Breast epithelium (tissue), 3 donors: ENCODE data around the gene ESRRG.

Experiments used
- POLR2A ChIP-seq: fragments of 450-650 bp; IDR thresholded peaks from one replicate; pipeline ENCODE4 v1.6.1; 2016; ENCODE audit warnings: antibody characterized with exemption, mild to moderate bottlenecking, moderate library complexity
- TF ChIP-seq, protein P1 (sequence below), 3 donors: fragments of 450-650 bp; IDR thresholded peaks; one replicate each; pipeline ENCODE4 v1.5.1; 2016 to 2017; ENCODE audit warnings: antibody characterized with exemption in 3 of 3, mild to moderate bottlenecking in 3 of 3, moderate library complexity in 3 of 3

DNA sequence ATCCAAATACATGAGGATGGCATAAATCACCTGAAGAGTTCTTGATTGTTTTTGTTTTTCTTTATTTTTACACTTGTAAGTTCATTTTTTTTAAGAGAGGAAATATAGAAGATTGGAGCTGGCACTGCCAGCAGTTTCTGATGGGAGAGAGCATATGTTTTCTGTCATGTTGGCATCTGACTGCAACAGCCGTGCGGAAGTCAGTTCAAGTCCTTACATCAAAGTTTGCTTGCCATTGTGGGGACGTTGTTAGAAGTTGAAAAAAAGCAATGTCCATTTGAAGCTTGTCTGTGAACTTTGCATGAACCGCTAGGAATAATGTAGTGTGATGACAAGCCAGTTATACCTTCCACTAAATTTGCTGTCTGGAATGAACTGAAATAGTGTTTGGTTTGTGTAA is 173.4 kb downstream of the ESRRG start:
- TF ChIP-seq, protein P1, sequence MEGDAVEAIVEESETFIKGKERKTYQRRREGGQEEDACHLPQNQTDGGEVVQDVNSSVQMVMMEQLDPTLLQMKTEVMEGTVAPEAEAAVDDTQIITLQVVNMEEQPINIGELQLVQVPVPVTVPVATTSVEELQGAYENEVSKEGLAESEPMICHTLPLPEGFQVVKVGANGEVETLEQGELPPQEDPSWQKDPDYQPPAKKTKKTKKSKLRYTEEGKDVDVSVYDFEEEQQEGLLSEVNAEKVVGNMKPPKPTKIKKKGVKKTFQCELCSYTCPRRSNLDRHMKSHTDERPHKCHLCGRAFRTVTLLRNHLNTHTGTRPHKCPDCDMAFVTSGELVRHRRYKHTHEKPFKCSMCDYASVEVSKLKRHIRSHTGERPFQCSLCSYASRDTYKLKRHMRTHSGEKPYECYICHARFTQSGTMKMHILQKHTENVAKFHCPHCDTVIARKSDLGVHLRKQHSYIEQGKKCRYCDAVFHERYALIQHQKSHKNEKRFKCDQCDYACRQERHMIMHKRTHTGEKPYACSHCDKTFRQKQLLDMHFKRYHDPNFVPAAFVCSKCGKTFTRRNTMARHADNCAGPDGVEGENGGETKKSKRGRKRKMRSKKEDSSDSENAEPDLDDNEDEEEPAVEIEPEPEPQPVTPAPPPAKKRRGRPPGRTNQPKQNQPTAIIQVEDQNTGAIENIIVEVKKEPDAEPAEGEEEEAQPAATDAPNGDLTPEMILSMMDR (IDR thresholded peaks at IDR 0.05): no peak
- TF ChIP-seq POLR2A: no peak
